Activated CD8-positive, alpha-beta memory T cell treated with anti-CD3 and anti-CD28 coated beads, Interleukin-2, amount 50 U/mL, for 4 hours (primary cell): ENCODE results near the gene CORIN.
A peak's percentile ranks its signal among the peaks of the same experiment; 100 is the strongest.
"Not testable (repeated sequence)": the region's sequence is repeated elsewhere in the genome, so short reads cannot be mapped to it uniquely, and the experiment has no call there.

Experiments
- DNase-seq: peaks from one replicate; pipeline ENCODE4 v3.0.0-alpha.2; 2020

CORIN gene

GRCh38 chr4:47717188-47717587 is 120.7 kb downstream of the CORIN start:
- no peak for DNase-seq

- no peak for DNase-seq
Measured at GRCh38 chr4:47715716-47716416, 122.0 kb downstream of the CORIN start.

- DNase-seq: no peak
Measured at GRCh38 chr4:47714269-47714668, 123.6 kb downstream of the CORIN start.

- DNase-seq: no peak
Measured at GRCh38 chr4:47713129-47713834, 124.6 kb downstream of the CORIN start.

GRCh38 chr4:47711646-47712045 is 126.2 kb downstream of the CORIN start:
- no peak for DNase-seq

- no peak for DNase-seq
Measured at GRCh38 chr4:47711183-47711582, 126.7 kb downstream of the CORIN start.

DNA sequence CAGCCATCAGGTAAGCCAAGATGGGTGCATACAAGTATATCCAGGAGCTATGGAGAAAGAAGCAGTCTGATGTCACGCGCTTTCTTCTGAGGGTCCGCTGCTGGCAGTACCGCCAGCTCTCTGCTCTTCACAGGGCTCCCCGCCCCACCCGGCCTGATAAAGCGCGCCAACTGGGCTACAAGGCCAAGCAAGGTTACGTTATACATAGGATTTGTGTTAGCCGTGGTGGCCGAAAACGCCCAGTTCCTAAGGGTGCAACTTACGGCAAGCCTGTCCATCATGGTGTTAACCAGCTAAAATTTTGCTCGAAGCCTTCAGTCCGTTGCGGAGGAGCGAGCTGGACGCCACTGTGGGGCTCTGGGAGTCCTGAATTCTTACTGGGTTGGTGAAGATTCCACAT is 131.5 kb downstream of the CORIN start:
- DNase-seq: not testable (repeated sequence)

- DNase-seq: no peak
Measured at GRCh38 chr4:47705326-47705981, 132.4 kb downstream of the CORIN start.

- DNase-seq: no peak
Measured at GRCh38 chr4:47704693-47705325, 133.1 kb downstream of the CORIN start.

DNA sequence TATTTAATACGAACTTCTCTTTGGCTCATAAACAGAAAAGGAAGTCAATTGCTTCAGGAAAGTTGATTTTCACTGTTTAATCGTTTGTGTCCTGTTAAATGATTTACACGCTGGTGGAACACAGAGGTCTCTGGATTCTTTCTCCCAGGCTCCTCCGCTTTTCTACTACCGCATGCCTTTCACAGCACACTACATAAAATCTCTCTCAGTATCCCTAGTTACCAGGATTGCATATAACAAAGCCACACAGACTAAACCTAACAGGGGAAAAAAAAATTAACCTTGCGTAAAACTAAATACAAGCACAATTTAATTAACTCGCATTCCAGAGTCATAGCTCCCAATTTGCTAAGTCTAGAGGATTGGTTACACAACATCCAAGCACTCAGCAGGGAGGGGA is 133.9 kb downstream of the CORIN start:
- no peak for DNase-seq

DNA sequence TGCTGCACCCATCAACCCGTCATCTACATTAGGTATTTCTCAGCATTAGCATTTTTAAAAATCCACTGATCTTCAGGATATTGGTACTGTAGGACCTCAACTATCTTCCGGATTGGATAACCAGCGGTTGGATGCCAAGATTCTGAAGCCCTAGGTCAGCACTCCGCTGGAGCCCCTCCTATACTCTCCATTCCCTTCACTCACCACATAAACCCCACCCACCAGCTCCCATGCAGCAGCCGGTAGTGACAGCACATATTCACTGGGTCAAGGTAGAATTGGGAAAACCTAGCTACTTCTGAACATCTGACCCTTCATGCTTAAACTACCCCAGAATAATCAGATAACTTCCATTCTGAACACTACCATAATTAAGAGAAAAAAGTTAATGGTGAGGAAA is 134.9 kb downstream of the CORIN start:
- no peak for DNase-seq

GRCh38 chr4:47701286-47701685 is 136.6 kb downstream of the CORIN start:
- DNase-seq: no peak

DNA sequence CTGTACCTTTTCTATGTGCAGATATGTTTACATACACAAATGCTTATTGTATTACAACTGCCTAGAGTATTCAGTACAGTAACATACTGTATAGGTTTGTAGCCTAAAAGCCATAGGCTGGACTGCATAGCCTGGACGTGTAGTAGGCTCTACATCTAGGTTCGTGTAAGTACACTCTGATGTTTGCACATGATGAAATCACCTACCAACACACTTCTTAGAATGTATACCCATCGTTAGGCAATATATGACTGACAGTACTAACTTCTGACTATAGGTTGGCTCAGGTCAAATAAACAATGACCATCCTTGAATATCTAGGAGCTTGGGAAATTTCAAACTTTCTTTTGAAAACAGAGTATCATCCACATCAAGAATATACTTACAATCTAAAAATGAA is 139.0 kb downstream of the CORIN start:
- DNase-seq: no peak

- DNase-seq: no peak
Measured at GRCh38 chr4:47696823-47697222, 141.0 kb downstream of the CORIN start.

GRCh38 chr4:47695260-47695659 is 142.6 kb downstream of the CORIN start:
- no peak for DNase-seq

DNA sequence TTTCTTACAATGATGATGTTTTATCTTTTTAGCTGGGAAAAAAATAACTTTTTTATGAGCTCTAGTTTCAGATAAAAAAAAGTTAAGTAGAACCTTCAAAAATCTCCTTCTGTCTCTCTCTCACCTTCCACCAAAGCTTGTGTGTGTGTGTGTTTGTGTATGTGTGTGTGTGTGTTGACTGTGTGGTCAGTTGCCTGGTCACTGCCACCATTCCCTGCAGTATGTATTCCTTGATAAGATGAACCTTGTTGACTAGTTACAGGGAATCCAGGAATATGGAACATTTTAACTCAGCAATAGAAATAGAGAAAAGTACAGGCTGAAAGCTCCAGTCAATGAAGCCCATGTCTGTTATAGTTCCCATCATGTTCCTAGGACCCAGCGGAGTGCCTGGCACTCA is 143.5 kb downstream of the CORIN start:
- no peak for DNase-seq

DNA sequence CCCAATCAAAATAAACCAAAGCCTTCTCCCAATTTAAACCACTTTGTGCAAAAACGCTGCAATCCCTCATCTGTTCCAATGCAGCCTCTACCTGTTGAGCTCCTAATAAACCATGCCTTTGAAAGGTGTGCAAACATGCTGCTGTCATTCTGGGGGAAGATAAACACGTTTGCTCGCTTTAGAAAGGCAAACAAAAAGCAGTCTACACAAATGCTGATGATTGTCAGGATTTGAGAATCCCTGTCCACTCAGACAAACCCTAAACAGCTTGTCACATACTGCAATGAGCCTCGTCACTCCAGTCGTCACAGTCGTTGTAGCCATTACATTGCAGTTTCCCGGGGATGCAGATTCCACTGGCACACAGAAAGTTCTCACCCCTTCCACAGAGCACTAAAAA is 145.2 kb downstream of the CORIN start:
- no peak for DNase-seq

GRCh38 chr4:47691757-47692383 is 146.0 kb downstream of the CORIN start:
- DNase-seq: not testable (repeated sequence)

DNA sequence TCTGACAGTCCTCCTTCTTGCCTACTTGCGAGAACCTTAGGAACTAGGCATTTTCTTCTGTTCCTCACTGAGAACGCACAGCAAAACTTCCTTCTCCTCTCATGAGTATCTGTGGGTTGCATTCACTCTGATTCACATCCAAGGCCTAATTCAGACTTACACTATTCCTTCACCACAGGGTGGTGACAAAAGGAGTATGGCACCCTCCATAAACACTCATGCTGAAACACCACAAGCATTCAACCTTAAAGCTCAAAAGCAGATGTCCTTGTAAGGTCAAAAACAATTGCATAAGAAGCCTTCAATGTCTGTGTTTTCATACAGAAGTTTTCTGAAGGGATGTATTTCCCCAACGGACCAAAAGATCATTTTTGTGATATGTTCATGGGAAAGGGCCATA is 147.3 kb downstream of the CORIN start:
- DNase-seq: no peak

- DNase-seq: peak; percentile 55
Measured at GRCh38 chr4:47686294-47686872, 151.5 kb downstream of the CORIN start.

DNA sequence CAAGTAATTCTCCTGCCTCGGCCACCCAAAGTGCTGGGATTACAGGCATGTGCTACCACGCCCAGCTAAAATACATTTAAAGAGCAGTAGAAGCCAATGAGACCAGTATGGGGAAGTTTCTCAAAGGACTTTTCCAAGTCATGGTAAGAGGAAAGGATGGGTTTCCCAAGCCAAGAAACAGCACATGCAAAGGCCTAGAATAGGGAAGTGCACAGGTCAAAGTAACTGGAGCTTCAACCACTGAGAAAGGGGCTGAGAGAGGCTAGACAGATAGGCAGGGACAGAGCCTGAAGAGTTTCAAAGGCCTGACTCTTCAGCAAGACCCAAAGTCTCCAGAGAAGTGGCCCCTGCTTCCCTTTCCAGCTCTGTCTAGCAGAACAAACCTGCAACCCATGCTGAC is 162.1 kb downstream of the CORIN start:
- DNase-seq: no peak

DNA sequence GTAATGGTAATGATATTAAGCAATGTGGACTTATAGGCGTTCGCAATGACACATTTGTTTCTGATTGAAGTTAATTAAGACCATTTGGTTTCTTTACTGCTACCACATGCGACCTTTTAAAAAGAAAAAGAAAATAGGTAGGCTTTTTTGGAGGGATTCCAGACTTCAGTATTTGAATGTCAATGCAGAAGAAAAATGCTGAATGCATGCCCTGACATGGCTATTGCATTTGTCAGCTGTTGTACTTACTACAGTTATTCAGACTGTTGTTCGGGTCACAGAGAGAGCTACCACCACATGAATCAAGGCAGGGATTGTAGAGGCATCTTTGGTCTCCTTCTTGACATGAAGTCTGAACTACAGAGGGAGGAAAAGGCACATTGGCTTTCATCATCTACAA is 163.7 kb downstream of the CORIN start:
- no peak for DNase-seq

DNA sequence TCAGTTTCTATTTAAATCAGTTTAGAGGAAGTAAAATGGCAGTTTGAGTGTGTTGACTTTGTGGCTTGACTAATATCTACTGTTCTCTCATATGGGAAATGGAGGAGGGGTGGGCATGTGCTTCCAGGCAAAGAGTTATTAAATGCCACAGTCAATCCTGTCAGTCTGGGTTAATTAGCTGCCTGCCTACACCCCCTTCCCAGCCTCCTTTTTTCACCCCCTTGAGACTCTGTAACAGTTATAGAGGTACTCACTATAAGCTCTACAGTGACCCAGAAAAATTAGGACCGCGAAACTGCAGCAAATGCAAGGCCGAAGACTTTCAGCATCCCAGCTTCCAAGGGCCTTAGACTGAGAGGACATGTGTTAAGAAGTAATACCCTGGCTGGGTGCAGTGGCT is 165.2 kb downstream of the CORIN start:
- DNase-seq: no peak
